HepG2 (cell line): ENCODE measurements around the gene ZNF281.
"Not testable (repeated sequence)": the region's sequence is repeated elsewhere in the genome, so short reads cannot be mapped to it uniquely, and the experiment has no call there.

ENCODE experiments used
- EP300 ChIP-seq, 3 experiments: sonication (generic) in 1 of 3; formaldehyde crosslinking in 1 of 3; IDR thresholded peaks; 2 replicates each; pipeline versions ENCODE4 v1.5.1 to v1.6.1; 2011 to 2020; ENCODE audit warnings: low read depth in 2 of 3, low read length in 2 of 3, borderline replicate concordance in 1 of 3, improper control_type of control experiment in 1 of 3, mild to moderate bottlenecking in 1 of 3, missing genetic modification reagents in 1 of 3, moderate library complexity in 1 of 3
- FOXJ3 ChIP-seq: sonication (generic); formaldehyde crosslinking; IDR thresholded peaks from 2 replicates; pipeline ENCODE4 v1.4.0; 2020; ENCODE audit warnings: missing genetic modification reagents, mild to moderate bottlenecking, borderline replicate concordance
- TP53 ChIP-seq: sonication (generic); formaldehyde crosslinking; conservative IDR thresholded peaks from 2 replicates; pipeline ENCODE4 v1.4.0; 2020; ENCODE audit warnings: missing genetic modification reagents
- TF ChIP-seq, protein P1 (sequence below): sonication (generic); formaldehyde crosslinking; IDR thresholded peaks from 2 replicates; pipeline ENCODE4 v1.4.0; 2020; ENCODE audit warnings: missing genetic modification reagents

DNA sequence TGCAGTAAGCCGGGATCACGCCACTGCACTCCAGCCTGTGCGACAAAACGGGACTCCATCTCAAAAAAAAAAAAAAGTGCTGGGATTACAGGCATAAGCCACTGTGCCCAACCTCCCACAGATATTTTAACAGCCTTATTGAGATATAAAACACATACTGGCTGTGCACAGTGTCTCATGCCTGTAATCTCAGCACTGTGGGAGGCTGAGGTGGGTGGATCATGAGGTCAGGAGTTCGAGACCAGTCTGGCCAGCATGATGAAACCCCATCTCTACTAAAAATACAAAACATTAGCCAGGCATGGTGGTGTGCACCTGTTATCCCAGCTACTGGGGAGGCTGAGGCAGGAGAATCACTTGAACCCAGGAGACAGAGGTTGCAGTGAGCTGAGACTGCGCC lies 51.9 kb downstream of the ZNF281 start:
- TF ChIP-seq, protein P1, sequence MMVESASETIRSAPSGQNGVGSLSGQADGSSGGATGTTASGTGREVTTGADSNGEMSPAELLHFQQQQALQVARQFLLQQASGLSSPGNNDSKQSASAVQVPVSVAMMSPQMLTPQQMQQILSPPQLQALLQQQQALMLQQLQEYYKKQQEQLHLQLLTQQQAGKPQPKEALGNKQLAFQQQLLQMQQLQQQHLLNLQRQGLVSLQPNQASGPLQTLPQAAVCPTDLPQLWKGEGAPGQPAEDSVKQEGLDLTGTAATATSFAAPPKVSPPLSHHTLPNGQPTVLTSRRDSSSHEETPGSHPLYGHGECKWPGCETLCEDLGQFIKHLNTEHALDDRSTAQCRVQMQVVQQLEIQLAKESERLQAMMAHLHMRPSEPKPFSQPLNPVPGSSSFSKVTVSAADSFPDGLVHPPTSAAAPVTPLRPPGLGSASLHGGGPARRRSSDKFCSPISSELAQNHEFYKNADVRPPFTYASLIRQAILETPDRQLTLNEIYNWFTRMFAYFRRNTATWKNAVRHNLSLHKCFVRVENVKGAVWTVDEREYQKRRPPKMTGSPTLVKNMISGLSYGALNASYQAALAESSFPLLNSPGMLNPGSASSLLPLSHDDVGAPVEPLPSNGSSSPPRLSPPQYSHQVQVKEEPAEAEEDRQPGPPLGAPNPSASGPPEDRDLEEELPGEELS (CRISPR knock-in tag), result not testable (repeated sequence)
- not testable (repeated sequence) for TF ChIP-seq EP300 (IDR thresholded peaks at IDR 0.05; ENCODE audit: low read depth in 2 of 2, low read length in 2 of 2); EP300 (CRISPR knock-in tag; IDR thresholded peaks at IDR 0.05; ENCODE audit: borderline replicate concordance); FOXJ3 (CRISPR knock-in tag); TP53 (CRISPR knock-in tag)
